Suprapubic skin (tissue), 4 donors: ENCODE measurements around the gene ACOT7. TPM values are rescaled to one million over a fixed set of nuclear protein-coding genes. Genes with fewer than 3 reads are reported as not detected.

Experiments used
- DNase-seq, 2 donors: peaks; one replicate each; pipeline ENCODE4 v3.0.0-alpha.2; 2019; ENCODE audit warnings: low spot score in 2 of 2
- H3K27ac ChIP-seq: fragments of 200-600 bp; sonication (generic); one replicate; pipeline ENCODE4 v1.5.1; 2019
- H3K27me3 ChIP-seq: fragments of 200-600 bp; sonication (generic); one replicate; pipeline ENCODE4 v1.5.1; 2019
- H3K36me3 ChIP-seq: fragments of 200-600 bp; sonication (generic); one replicate; pipeline ENCODE4 v1.5.1; 2019
- H3K4me1 ChIP-seq: fragments of 200-600 bp; sonication (generic); one replicate; pipeline ENCODE4 v1.5.1; 2019
- H3K4me3 ChIP-seq: fragments of 200-600 bp; sonication (generic); one replicate; pipeline ENCODE4 v1.5.1; 2019; ENCODE audit warnings: mild to moderate bottlenecking
- H3K9me3 ChIP-seq: fragments of 200-600 bp; sonication (generic); one replicate; pipeline ENCODE4 v1.5.1; 2019
- EP300 ChIP-seq: sonication (generic); formaldehyde crosslinking; IDR thresholded peaks from one replicate; pipeline ENCODE4 v1.6.1; 2017; ENCODE audit warnings: antibody characterized with exemption
- POLR2A ChIP-seq, 2 donors: fragments of 450-650 bp; IDR thresholded peaks; one replicate each; pipeline ENCODE4 v1.6.1; 2017; ENCODE audit warnings: antibody characterized with exemption in 2 of 2, mild to moderate bottlenecking in 2 of 2, moderate library complexity in 2 of 2
- POLR2AphosphoS5 ChIP-seq, 3 donors: sonication (generic); formaldehyde crosslinking; IDR thresholded peaks; one replicate each; pipeline ENCODE4 v1.6.1; 2017; ENCODE audit warnings: antibody characterized with exemption in 3 of 3
- WGBS: methylation state at CpG from one replicate; pipeline ENCODE4 v1.1.5; 2018; 5-methylcytosine and 5-hydroxymethylcytosine counted together
- total RNA-seq, 4 donors: library from RNA; depleted of rRNA; stranded (reverse); fragments of >200 nt; gene quantifications; one replicate each; pipeline ENCODE4 v1.1.0, GENCODE V29; 2016
- TF ChIP-seq, protein P1 (sequence below), 2 donors: fragments of 200-600 bp in 1 of 2; fragments of 450-650 bp in 1 of 2; sonication (generic) in 1 of 2; IDR thresholded peaks; one replicate each; pipeline ENCODE4 v1.5.1; 2016 to 2019; ENCODE audit warnings: antibody characterized with exemption in 2 of 2, mild to moderate bottlenecking in 1 of 2, moderate library complexity in 1 of 2

The ACOT7 gene
- total RNA-seq, 4 donors from 2014 or later: 8.4 to 40.5 (median 26.7) TPM

DNA sequence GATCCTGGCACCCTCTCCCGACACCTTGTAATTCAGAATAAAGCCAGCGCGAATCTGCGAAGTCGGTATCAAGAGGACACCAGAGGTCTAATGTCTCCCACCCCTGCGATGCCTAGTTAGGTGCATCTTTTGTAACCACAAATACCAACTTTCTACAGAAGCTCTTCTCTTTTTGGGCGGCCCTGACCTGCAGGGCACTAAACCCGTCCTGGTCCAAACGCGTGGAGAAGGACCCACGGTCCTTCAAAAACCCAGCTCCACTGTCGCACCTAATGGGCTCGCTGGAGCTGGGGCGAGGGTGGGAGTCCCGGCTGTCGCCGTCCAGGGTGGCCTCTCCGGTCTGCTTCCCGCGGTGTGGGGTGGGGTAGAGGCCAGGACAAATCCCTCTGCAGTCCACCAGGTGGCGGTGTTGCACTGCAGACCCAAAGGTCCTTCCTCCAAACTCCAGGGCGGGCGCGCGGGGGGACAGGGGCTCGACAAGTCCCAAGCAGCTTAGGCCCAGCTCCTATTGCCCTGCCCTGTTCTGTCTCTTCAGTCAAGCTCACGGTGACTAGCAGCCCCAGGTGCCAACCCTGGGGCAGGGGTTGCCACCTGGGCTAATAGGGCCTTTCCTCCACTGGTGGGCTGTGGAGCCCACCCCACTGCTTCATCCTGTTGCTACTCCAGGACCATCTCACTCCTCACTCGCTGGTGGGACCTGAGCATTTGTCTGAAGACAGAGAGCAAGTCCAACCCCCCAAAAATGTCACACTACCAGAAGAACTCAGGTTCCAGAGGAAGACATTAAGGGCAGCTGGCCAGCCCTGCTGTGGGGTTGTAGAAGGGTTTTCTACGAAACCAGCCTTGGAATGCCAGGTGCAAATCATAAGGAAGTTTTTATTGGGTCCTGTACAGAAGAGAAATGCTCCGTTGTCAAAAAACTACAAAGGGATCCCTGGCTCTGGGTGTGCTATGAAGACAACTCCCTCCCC is 146.8 kb downstream of the ACOT7 start:
- WGBS: 8% methylated on average over 8 of the region's 30 CpGs
- no peaks in the 10 kb centered on the region for H3K36me3 ChIP-seq
- TF ChIP-seq, protein P1, sequence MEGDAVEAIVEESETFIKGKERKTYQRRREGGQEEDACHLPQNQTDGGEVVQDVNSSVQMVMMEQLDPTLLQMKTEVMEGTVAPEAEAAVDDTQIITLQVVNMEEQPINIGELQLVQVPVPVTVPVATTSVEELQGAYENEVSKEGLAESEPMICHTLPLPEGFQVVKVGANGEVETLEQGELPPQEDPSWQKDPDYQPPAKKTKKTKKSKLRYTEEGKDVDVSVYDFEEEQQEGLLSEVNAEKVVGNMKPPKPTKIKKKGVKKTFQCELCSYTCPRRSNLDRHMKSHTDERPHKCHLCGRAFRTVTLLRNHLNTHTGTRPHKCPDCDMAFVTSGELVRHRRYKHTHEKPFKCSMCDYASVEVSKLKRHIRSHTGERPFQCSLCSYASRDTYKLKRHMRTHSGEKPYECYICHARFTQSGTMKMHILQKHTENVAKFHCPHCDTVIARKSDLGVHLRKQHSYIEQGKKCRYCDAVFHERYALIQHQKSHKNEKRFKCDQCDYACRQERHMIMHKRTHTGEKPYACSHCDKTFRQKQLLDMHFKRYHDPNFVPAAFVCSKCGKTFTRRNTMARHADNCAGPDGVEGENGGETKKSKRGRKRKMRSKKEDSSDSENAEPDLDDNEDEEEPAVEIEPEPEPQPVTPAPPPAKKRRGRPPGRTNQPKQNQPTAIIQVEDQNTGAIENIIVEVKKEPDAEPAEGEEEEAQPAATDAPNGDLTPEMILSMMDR (IDR thresholded peaks at IDR 0.05): peak; percentile 93 to 98
- TF ChIP-seq EP300: no peak
- peaks cover 91% of the 10 kb centered on the region for H3K27me3 ChIP-seq
- H3K4me3 ChIP-seq: no peak overlapping the region
- H3K4me1 ChIP-seq: peaks cover 48% of the 10 kb centered on the region
- DNase-seq: peak; percentile 91 to 95
- H3K9me3 ChIP-seq: no peaks in the 10 kb centered on the region
- H3K27ac ChIP-seq: no peak overlapping the region

DNA sequence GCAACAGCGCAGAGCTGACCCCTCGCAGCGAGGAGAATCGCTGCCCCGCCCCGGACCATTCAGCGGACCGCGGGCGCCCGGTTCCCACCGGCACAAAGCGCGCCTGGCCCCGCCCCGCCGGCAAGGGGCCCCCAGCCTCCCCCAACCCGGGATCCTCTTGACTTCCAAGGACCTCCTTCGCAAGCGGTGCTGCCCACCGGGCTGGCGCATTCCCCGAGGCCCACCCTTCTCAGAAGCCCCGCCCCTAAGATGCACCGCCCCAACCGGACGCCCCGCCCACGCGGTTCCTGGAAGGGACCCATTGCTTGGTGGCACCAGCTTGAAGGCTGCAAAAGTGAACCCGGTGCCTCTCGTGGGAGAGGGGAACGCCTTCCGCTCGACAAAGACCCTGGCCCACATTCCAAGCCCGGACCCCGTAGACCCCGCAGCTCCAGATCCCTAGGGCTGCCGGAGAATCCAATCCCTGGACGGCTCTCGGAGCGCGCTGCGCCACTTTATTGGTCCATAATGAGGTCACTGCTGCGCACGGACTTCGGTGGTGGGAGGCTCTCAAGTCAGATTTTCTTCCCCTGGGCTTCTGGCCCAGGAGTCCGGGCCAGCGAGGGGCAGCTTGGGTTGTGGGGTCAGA is 147.6 kb downstream of the ACOT7 start:
- Histone ChIP-seq H3K27me3 (peaks cover 92% of the 10 kb centered on the region), H3K36me3 (no peaks in the 10 kb centered on the region), H3K9me3 (no peaks in the 10 kb centered on the region), H3K4me3 (no peak overlapping the region), H3K27ac (no peak overlapping the region), H3K4me1 (peaks cover 52% of the 10 kb centered on the region)
- no peak for DNase-seq
- TF ChIP-seq POLR2A (IDR thresholded peaks at IDR 0.05) (no peak), POLR2AphosphoS5 (IDR thresholded peaks at IDR 0.05) (no peak), EP300 (no peak)
- TF ChIP-seq, protein P1 (IDR thresholded peaks at IDR 0.05): no peak
- WGBS: 8% methylated on average over 10 of the region's 49 CpGs

DNA sequence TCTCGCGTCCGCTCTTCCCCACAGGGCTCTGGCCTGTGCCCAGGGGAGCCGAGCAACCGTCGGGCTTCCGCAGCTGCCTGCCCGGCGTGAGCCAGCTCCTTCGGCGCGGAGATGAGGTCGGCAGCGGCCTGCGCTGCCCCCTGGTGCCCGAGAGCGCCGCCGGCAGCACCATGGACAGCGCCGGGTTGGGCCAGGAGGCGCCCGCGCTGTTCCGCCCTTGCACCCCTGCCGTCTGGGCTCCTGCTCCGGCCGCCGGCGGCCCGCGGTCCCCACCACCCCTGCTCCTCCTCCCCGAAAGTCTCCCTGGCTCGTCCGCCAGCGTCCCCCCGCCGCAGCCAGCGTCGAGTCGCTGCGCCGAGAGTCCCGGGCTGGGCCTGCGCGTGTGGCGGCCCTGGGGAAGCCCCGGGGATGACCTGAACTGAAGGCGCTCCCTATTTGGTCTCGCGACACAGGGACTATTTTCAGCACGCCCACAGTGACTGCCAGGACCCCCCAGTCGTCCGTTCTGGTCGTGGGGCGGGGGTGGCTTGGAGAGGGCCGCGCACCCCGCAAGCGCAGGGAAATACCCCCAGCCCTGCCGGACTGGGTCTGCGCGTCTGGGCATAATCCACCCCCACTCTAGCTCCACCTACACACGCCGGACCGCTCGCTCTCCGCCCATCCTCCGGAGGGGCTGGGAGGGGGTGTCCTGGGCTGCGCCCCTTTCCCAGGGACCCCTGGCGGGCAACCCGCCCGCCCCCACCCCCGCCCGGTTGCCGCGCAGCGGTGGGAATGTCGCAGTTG is 148.3 kb downstream of the ACOT7 start:
- no peak overlapping the region for H3K4me3 ChIP-seq
- no peak for DNase-seq
- peaks cover 91% of the 10 kb centered on the region for H3K27me3 ChIP-seq
- H3K4me1 ChIP-seq: peaks cover 52% of the 10 kb centered on the region
- TF ChIP-seq POLR2AphosphoS5 (IDR thresholded peaks at IDR 0.05) (peak in 1 of 3 donors; percentile 53), EP300 (no peak)
- TF ChIP-seq, protein P1 (IDR thresholded peaks at IDR 0.05): peak; percentile 73 to 86
- no peaks in the 10 kb centered on the region for H3K9me3 ChIP-seq
- no peaks in the 10 kb centered on the region for H3K36me3 ChIP-seq
- H3K27ac ChIP-seq: no peak overlapping the region
- 0% methylated on average over 2 of the region's 79 CpGs for WGBS

DNA sequence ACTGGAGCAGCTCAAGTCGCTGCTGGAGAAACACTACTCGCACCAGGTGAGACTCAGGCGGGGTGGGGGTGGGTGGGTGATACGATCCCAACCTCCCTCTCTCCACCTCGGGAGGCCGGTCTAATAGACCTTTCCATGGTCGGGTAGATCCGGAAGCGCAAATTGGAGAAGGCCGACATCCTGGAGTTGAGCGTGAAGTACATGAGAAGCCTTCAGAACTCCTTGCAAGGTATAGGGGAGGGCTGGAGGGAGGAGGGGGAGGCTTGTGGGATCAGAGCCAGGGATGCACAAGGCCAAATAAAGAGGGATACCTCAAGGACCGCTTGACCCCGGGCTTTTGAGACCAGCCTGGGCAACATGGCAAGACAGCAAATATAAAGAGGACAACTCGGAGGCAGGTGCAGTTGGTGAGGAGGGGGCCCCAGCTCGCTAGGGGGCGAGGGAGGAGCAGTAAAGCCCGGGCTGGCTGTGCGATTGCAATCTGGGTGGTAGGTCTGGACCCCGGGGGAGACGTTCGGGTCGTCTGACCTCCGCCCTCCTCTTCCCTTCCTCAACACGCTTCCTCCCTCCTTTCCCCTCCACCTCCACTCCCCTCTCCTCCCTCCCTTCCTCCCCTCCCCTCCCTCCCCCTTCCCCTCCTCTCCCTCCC is 149.0 kb downstream of the ACOT7 start:
- no peak overlapping the region for H3K27ac ChIP-seq
- H3K4me3 ChIP-seq: no peak overlapping the region
- TF ChIP-seq, protein P1 (IDR thresholded peaks at IDR 0.05): no peak
- no peak for TF ChIP-seq EP300
- TF ChIP-seq POLR2AphosphoS5 (IDR thresholded peaks at IDR 0.05): no peak
- no peak for TF ChIP-seq POLR2A (IDR thresholded peaks at IDR 0.05)
- H3K27me3 ChIP-seq: peaks cover 91% of the 10 kb centered on the region
- 3% methylated on average over 20 of the region's 24 CpGs for WGBS
- no peaks in the 10 kb centered on the region for H3K9me3 ChIP-seq
- H3K36me3 ChIP-seq: no peaks in the 10 kb centered on the region
- DNase-seq: no peak
- peaks cover 46% of the 10 kb centered on the region for H3K4me1 ChIP-seq
